Natural killer cell treated with Interleukin-12 subunit alpha and Interleukin-12 subunit beta and Interleukin-15 and Interleukin-18, amount 100 ng/mL, for 72 hours (primary cell): ENCODE results near the gene CEP112. TPM values are rescaled to one million over a fixed set of nuclear protein-coding genes. Genes with fewer than 3 reads are reported as not detected.

Source experiments
- ATAC-seq, 2 donors: fragments of 150-1000 bp; cut with Tn5 transposase in 1 of 2; sonication (Bioruptor Pico), chemical (Tn5 transposase) in 1 of 2; 2 replicates each; pipeline ENCODE4 v1.10.0; 2021
- DNase-seq: peaks from one replicate; pipeline ENCODE4 v3.0.0; 2022; ENCODE audit warnings: low spot score
- H3K27ac Mint-ChIP-seq, 2 donors: 1 replicate in 1 of 2; 2 replicates in 1 of 2; pipeline ENCODE4 v1.8.0; 2022; ENCODE audit warnings: mixed read lengths in 2 of 2, mild to moderate bottlenecking in 1 of 2, moderate library complexity in 1 of 2
- H3K27me3 Mint-ChIP-seq, 2 donors: 1 replicate in 1 of 2; 2 replicates in 1 of 2; pipeline ENCODE4 v1.8.0; 2022; ENCODE audit warnings: mixed read lengths in 2 of 2
- H3K36me3 Mint-ChIP-seq: one replicate; pipeline ENCODE4 v1.8.0; 2022; ENCODE audit warnings: mixed read lengths
- H3K4me1 Mint-ChIP-seq, 2 donors: 1 replicate in 1 of 2; 2 replicates in 1 of 2; pipeline ENCODE4 v1.8.0; 2022; ENCODE audit warnings: low read depth in 2 of 2, mixed read lengths in 2 of 2, mild to moderate bottlenecking in 1 of 2
- H3K4me3 Mint-ChIP-seq: one replicate; pipeline ENCODE4 v1.8.0; 2022; ENCODE audit warnings: mixed read lengths
- H3K9me3 Mint-ChIP-seq: 2 replicates; pipeline ENCODE4 v1.8.0; 2022; ENCODE audit warnings: mixed read lengths
- total RNA-seq, 2 donors: library from RNA; stranded (reverse); gene quantifications; one replicate each; pipeline ENCODE4 v1.2.3, GENCODE V29; 2022

The CEP112 gene
- total RNA-seq, 2 donors from 2014 or later = 2.3 to 5.5 TPM

DNA sequence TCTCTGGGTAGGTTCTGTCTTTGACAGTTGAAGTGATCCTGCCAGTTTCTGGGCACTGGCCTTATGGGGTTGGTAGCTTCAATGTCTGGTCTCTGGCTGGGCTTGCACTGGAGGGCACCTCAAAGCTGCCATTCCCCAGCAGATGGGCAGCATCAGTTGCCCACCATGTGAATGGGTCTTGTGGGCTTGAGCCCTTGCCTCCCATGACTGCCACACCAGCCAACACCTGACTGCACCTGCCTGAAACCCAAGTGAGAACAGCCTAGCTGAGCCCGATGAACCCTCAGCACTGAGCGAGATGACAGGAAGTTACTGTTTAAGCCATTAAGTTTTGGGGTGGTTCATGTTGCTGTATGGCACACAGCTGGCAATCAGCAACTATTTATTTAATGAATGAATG is 561.4 kb downstream of the CEP112 start:
- no peaks in the 10 kb centered on the region for H3K4me1 Mint-ChIP-seq

GRCh38 chr17:65629234-65629690 is 562.7 kb downstream of the CEP112 start:
- Mint-ChIP-seq H3K36me3 (no peaks in the 10 kb centered on the region), H3K4me3 (no peak overlapping the region), H3K4me1 (no peaks in the 10 kb centered on the region), H3K27ac (no peak overlapping the region), H3K27me3 (peaks cover 12 to 24% of the 10 kb centered on the region in 2 donors), H3K9me3 (no peaks in the 10 kb centered on the region)
- no peak for ATAC-seq
- DNase-seq = no peak

More for the DNA sequence above, 561.4 kb downstream of the CEP112 start:
- Mint-ChIP-seq H3K27me3 (peaks cover 10 to 19% of the 10 kb centered on the region in 2 donors), H3K4me3 (no peak overlapping the region), H3K36me3 (no peaks in the 10 kb centered on the region), H3K9me3 (no peaks in the 10 kb centered on the region), H3K27ac (no peak overlapping the region)
- DNase-seq (no peak), ATAC-seq (no peak)

- H3K9me3 Mint-ChIP-seq = no peaks in the 10 kb centered on the region
- peaks cover 10 to 20% of the 10 kb centered on the region in 2 donors for H3K27me3 Mint-ChIP-seq
- H3K4me1 Mint-ChIP-seq = no peaks in the 10 kb centered on the region
- no peak overlapping the region for H3K27ac Mint-ChIP-seq
- no peak for ATAC-seq
- H3K36me3 Mint-ChIP-seq = no peaks in the 10 kb centered on the region
- no peak overlapping the region for H3K4me3 Mint-ChIP-seq
- DNase-seq = no peak
Measured at GRCh38 chr17:65628644-65629036, 563.3 kb downstream of the CEP112 start.

- peaks cover 5 to 15% of the 10 kb centered on the region in 2 donors for H3K27me3 Mint-ChIP-seq
- DNase-seq (no peak), ATAC-seq (no peak)
- no peaks in the 10 kb centered on the region for H3K9me3 Mint-ChIP-seq
- no peaks in the 10 kb centered on the region for H3K36me3 Mint-ChIP-seq
- no peaks in the 10 kb centered on the region for H3K4me1 Mint-ChIP-seq
- no peak overlapping the region for H3K27ac Mint-ChIP-seq
- H3K4me3 Mint-ChIP-seq = no peak overlapping the region
Measured at GRCh38 chr17:65627891-65628643, 563.9 kb downstream of the CEP112 start.

DNA sequence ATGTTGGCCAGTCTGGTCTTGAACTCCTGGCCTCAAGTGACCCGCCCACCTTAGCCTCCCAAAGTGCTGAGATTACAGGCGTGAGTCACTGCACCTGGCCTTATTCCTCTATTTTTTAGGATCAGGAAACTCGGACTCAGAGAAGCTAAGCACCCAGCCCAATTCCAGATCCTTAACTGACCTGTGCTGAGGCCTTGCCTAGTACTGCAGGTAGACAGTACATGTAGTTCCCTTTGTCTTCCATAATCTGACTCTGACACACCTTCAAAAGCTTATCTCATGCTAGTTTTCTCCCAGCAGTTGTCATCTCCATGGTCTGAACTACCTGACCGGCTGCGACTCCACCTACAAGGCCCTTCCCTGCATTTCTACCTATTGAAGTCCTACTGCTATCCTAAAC is 564.8 kb downstream of the CEP112 start:
- Mint-ChIP-seq H3K27ac (no peak overlapping the region), H3K4me1 (no peaks in the 10 kb centered on the region), H3K27me3 (peaks cover 5 to 15% of the 10 kb centered on the region in 2 donors), H3K4me3 (no peak overlapping the region), H3K9me3 (no peaks in the 10 kb centered on the region), H3K36me3 (no peaks in the 10 kb centered on the region)
- DNase-seq (no peak), ATAC-seq (no peak)

DNA sequence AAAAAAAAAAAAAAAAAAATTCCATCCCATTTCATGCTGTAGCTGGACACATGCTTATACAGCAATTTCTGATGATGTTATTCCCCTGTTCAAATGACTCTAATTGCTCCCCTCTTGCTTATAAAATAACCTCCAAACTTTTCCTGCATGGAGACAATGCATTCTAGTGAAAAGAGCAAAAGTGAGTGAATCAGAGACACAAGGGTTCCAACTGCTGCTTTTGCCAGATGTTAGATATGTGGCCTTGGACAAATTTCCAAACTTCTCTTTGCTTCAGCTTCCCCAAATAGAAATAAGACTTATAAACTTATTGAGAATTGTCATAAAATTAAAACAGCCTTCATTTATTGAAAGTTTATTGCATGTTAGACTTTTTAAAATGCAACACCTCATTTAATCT is 565.5 kb downstream of the CEP112 start:
- ATAC-seq (no peak), DNase-seq (no peak)
- H3K4me3 Mint-ChIP-seq = no peak overlapping the region
- H3K4me1 Mint-ChIP-seq = no peaks in the 10 kb centered on the region
- no peaks in the 10 kb centered on the region for H3K9me3 Mint-ChIP-seq
- peaks cover 8 to 15% of the 10 kb centered on the region in 2 donors for H3K27me3 Mint-ChIP-seq
- H3K27ac Mint-ChIP-seq = no peak overlapping the region
- H3K36me3 Mint-ChIP-seq = no peaks in the 10 kb centered on the region

DNA sequence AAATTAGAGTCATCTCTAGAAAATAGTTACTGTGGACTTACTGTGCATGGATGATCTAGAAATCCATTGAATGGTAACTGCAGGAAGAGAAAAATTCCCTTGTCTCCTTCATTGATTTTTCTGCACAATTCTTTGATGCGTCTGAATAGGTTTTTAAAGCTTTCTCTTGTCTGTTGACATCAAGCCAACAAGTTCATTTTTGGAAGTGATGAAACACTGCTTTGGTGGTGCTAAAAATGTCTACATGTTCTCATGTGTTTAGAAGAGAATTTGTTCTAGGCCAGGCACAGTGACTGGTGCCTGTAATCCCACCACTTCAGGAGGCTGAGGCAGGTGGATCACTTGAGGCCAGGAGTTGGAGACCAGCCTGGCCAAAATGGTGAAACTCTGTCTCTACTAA is 573.4 kb downstream of the CEP112 start:
- ATAC-seq (no peak), DNase-seq (no peak)
- Mint-ChIP-seq H3K4me1 (peaks cover 0 to 3% of the 10 kb centered on the region in 2 donors), H3K27ac (no peak overlapping the region), H3K36me3 (no peaks in the 10 kb centered on the region), H3K4me3 (no peak overlapping the region), H3K27me3 (peaks cover 6 to 7% of the 10 kb centered on the region in 2 donors), H3K9me3 (no peaks in the 10 kb centered on the region)

- Mint-ChIP-seq H3K36me3 (no peaks in the 10 kb centered on the region), H3K4me3 (no peak overlapping the region), H3K9me3 (no peaks in the 10 kb centered on the region), H3K27me3 (peaks cover 7 to 8% of the 10 kb centered on the region in 2 donors), H3K4me1 (peaks cover 0 to 3% of the 10 kb centered on the region in 2 donors), H3K27ac (no peak overlapping the region)
- ATAC-seq (no peak), DNase-seq (no peak)
Measured at GRCh38 chr17:65617496-65617895, 574.4 kb downstream of the CEP112 start.

- Mint-ChIP-seq H3K27ac (no peak overlapping the region), H3K4me1 (peaks cover 0 to 3% of the 10 kb centered on the region in 2 donors), H3K36me3 (no peaks in the 10 kb centered on the region), H3K9me3 (no peaks in the 10 kb centered on the region), H3K27me3 (peaks cover 8 to 26% of the 10 kb centered on the region in 2 donors), H3K4me3 (no peak overlapping the region)
- DNase-seq (no peak), ATAC-seq (no peak)
Measured at GRCh38 chr17:65609749-65610148, 582.2 kb downstream of the CEP112 start.

DNA sequence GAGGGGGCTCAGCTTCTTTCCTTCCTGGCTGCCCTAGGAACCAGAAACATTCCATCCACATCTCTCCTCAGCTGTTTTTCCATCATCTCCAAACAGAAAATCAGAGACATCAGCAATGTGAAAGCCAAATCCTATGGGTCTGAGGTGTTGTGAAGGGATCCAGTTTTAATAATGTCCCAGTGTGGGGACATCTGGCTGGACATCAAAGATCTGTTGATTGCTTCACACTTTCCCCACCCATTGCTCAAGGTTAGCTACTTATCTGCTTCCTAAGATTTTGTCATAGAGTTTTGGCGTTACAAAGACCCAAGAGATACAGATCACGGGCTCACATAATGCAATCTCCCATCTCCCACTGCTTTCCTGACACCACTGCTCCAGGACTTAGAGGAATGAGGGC is 582.6 kb downstream of the CEP112 start:
- H3K4me1 Mint-ChIP-seq = peaks cover under 1 to 3% of the 10 kb centered on the region in 2 donors
- H3K4me3 Mint-ChIP-seq = no peak overlapping the region
- peaks cover 8 to 26% of the 10 kb centered on the region in 2 donors for H3K27me3 Mint-ChIP-seq
- H3K27ac Mint-ChIP-seq = no peak overlapping the region
- no peak for DNase-seq
- no peaks in the 10 kb centered on the region for H3K36me3 Mint-ChIP-seq
- no peaks in the 10 kb centered on the region for H3K9me3 Mint-ChIP-seq
- ATAC-seq = no peak

DNA sequence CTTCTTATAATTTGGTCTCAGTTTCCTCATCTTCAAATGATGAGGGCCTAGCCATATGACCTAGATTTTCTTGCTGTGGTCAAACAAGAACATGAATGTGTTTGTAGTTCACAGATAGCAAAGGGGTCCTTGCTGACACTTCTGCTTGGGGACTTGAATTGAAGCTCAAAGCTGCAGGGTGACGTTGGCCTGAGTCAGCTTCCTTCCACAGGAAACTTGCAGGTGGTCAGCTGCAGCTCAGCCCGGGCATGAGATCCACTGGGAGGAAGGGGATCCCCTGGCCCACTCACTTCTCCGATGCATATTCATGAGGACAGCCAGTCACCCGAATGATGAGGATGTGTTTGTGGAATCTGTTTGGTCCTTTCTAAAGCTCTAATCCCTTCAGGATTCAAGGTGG is 587.9 kb downstream of the CEP112 start:
- H3K27ac Mint-ChIP-seq = no peak overlapping the region
- no peaks in the 10 kb centered on the region for H3K9me3 Mint-ChIP-seq
- ATAC-seq (peak; percentile 61 to 62), DNase-seq (no peak)
- peaks cover 7 to 11% of the 10 kb centered on the region in 2 donors for H3K4me1 Mint-ChIP-seq
- no peak overlapping the region for H3K4me3 Mint-ChIP-seq
- H3K36me3 Mint-ChIP-seq = no peaks in the 10 kb centered on the region
- peaks cover 13 to 24% of the 10 kb centered on the region in 2 donors for H3K27me3 Mint-ChIP-seq

- Mint-ChIP-seq H3K27ac (no peak overlapping the region), H3K4me3 (no peak overlapping the region), H3K9me3 (no peaks in the 10 kb centered on the region), H3K27me3 (peaks cover 16 to 28% of the 10 kb centered on the region in 2 donors), H3K36me3 (no peaks in the 10 kb centered on the region), H3K4me1 (peaks cover 7 to 11% of the 10 kb centered on the region in 2 donors)
- ATAC-seq (peak in 1 of 2 donors; percentile 55), DNase-seq (no peak)
Measured at GRCh38 chr17:65601881-65602280, 590.1 kb downstream of the CEP112 start.

DNA sequence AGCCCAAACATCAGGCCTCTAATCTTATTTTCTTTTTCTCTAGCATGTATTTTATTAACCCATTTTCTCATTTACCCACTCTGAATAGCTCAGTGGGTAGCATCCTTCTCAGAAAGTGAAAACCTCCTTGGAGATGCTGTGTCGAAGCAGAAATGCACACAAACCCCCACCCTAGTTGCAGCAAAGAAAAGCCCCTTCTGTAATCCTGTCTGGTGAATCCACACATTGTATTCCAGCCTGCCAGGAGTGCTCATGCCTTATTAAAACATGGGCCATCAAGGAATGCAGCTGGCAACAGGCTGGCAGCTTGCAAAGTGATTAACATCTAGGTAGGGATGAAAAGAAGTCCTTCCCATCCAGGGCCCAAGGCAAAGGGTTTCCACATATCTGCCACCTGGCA is 590.8 kb downstream of the CEP112 start:
- Mint-ChIP-seq H3K36me3 (no peaks in the 10 kb centered on the region), H3K9me3 (no peaks in the 10 kb centered on the region), H3K27ac (no peak overlapping the region), H3K4me1 (peaks cover 7 to 8% of the 10 kb centered on the region in 2 donors), H3K4me3 (no peak overlapping the region), H3K27me3 (peaks cover 10 to 20% of the 10 kb centered on the region in 2 donors)
- DNase-seq = no peak
- no peak for ATAC-seq

- peaks cover 7 to 8% of the 10 kb centered on the region in 2 donors for H3K4me1 Mint-ChIP-seq
- DNase-seq = no peak
- no peaks in the 10 kb centered on the region for H3K36me3 Mint-ChIP-seq
- H3K27me3 Mint-ChIP-seq = peaks cover 10 to 14% of the 10 kb centered on the region in 2 donors
- H3K4me3 Mint-ChIP-seq = no peak overlapping the region
- H3K27ac Mint-ChIP-seq = no peak overlapping the region
- no peak for ATAC-seq
- no peaks in the 10 kb centered on the region for H3K9me3 Mint-ChIP-seq
Measured at GRCh38 chr17:65600518-65600917, 591.4 kb downstream of the CEP112 start.
